ENCODE data around the gene COMMD1.

- TF ChIP-seq POLR2A (IDR thresholded peaks at IDR 0.05) (no peak), CTCF (IDR thresholded peaks at IDR 0.05) (no peak)
These were observed 46.4 kb downstream of the COMMD1 start for GRCh38 chr2:61951881-61952280.

Data from uterus (tissue), 2 donors.